WTC11 (cell line): ENCODE measurements around the gene EFHD1. TPM values are rescaled to one million over a fixed set of nuclear protein-coding genes. Genes with fewer than 3 reads are reported as not detected.
A peak's percentile ranks its signal among the peaks of the same experiment; 100 is the strongest.

Experiments
- ATAC-seq: fragments of 200-7000 bp; cut with Tn5 transposase; 2 replicates; pipeline ENCODE4 v1.10.0; 2021; ENCODE audit warnings: mild to moderate bottlenecking, moderate library complexity
- CTCF ChIA-PET: fragments of 300-600 bp; sonication (Branson Sonifier 250); formaldehyde crosslinking; loops from one replicate; lab custom pipeline; 2021; ENCODE audit warnings: antibody characterized with exemption; lab: Charles Lee
- POLR2A ChIA-PET: fragments of 350-600 bp; sonication (Branson Sonifier 250); formaldehyde crosslinking; loops from one replicate; lab custom pipeline; 2021; ENCODE audit warnings: antibody characterized with exemption; lab: Charles Lee
- DNase-seq: peaks from one replicate; pipeline ENCODE4 v3.0.0; 2021; ENCODE audit warnings: low spot score
- H3K27ac Mint-ChIP-seq: 2 replicates; pipeline ENCODE4 v1.8.0; 2021; ENCODE audit warnings: mixed read lengths
- H3K27me3 Mint-ChIP-seq: 2 replicates; pipeline ENCODE4 v1.8.0; 2021; ENCODE audit warnings: low read depth, mild to moderate bottlenecking, moderate library complexity, mixed read lengths
- H3K36me3 Mint-ChIP-seq: 2 replicates; pipeline ENCODE4 v1.8.0; 2021; ENCODE audit warnings: mixed read lengths
- H3K4me1 Mint-ChIP-seq: 2 replicates; pipeline ENCODE4 v1.8.0; 2022; ENCODE audit warnings: mixed read lengths
- H3K4me3 Mint-ChIP-seq: 2 replicates; pipeline ENCODE4 v1.8.0; 2021; ENCODE audit warnings: mild to moderate bottlenecking, moderate library complexity, mixed read lengths
- H3K9me3 Mint-ChIP-seq: 2 replicates; pipeline ENCODE4 v1.8.0; 2021; ENCODE audit warnings: mixed read lengths
- CBFB ChIP-seq: sonication (generic); formaldehyde crosslinking; IDR thresholded peaks from 2 replicates; pipeline ENCODE4 v1.8.1; 2022; ENCODE audit warnings: mild to moderate bottlenecking, low read depth, missing genetic modification reagents
- CREM ChIP-seq: sonication (generic); formaldehyde crosslinking; IDR thresholded peaks from 2 replicates; pipeline ENCODE4 v1.8.1; 2022; ENCODE audit warnings: mild to moderate bottlenecking, missing genetic modification reagents, moderate library complexity
- EMX1 ChIP-seq: fragments of 250-450 bp; sonication (Bioruptor Pico); IDR thresholded peaks from 2 replicates; pipeline ENCODE4 v1.8.0; 2021; ENCODE audit warnings: mild to moderate bottlenecking
- ETV6 ChIP-seq: sonication (generic); formaldehyde crosslinking; IDR thresholded peaks from 2 replicates; pipeline ENCODE4 v1.8.1; 2022; ENCODE audit warnings: mild to moderate bottlenecking, missing genetic modification reagents
- NFATC4 ChIP-seq: fragments of 250-450 bp; sonication (Bioruptor Pico); IDR thresholded peaks from 2 replicates; pipeline ENCODE4 v1.9.0; 2021; ENCODE audit warnings: mild to moderate bottlenecking
- NR1H2 ChIP-seq: sonication (generic); formaldehyde crosslinking; IDR thresholded peaks from 2 replicates; pipeline ENCODE4 v1.9.0; 2021; ENCODE audit warnings: mild to moderate bottlenecking, moderate library complexity, missing genetic modification reagents
- TEAD1 ChIP-seq: sonication (generic); formaldehyde crosslinking; IDR thresholded peaks from 2 replicates; pipeline ENCODE4 v1.8.0; 2022; ENCODE audit warnings: mild to moderate bottlenecking, missing genetic modification reagents
- ZNF219 ChIP-seq: sonication (generic); formaldehyde crosslinking; IDR thresholded peaks from 2 replicates; pipeline ENCODE4 v1.8.0; 2023; ENCODE audit warnings: missing genetic modification reagents, mild to moderate bottlenecking, borderline replicate concordance
- ZNF232 ChIP-seq: sonication (generic); formaldehyde crosslinking; IDR thresholded peaks from 2 replicates; pipeline ENCODE4 v1.8.0; 2022; ENCODE audit warnings: mild to moderate bottlenecking, missing genetic modification reagents
- total RNA-seq: library from RNA; stranded (reverse); gene quantifications from 3 replicates; pipeline ENCODE4 v1.2.3, GENCODE V29; 2021
- TF ChIP-seq, protein P1 (sequence below): fragments of 250-450 bp; sonication (Bioruptor Pico); IDR thresholded peaks from 2 replicates; pipeline ENCODE4 v1.9.0; 2021; ENCODE audit warnings: mild to moderate bottlenecking
- TF ChIP-seq, protein P2 (sequence below): fragments of 250-450 bp; sonication (Bioruptor Pico); conservative IDR thresholded peaks from 2 replicates; pipeline ENCODE4 v1.9.0; 2021; ENCODE audit warnings: mild to moderate bottlenecking
- TF ChIP-seq, protein P3 (sequence below): sonication (generic); formaldehyde crosslinking; IDR thresholded peaks from 2 replicates; pipeline ENCODE4 v1.8.1; 2023; ENCODE audit warnings: mild to moderate bottlenecking, moderate library complexity, missing genetic modification reagents
- TF ChIP-seq, protein P4 (sequence below): sonication (generic); formaldehyde crosslinking; IDR thresholded peaks from 2 replicates; pipeline ENCODE4 v1.8.0; 2022; ENCODE audit warnings: missing genetic modification reagents
- TF ChIP-seq, protein P5 (sequence below): sonication (generic); formaldehyde crosslinking; IDR thresholded peaks from 2 replicates; pipeline ENCODE4 v1.8.1; 2022; ENCODE audit warnings: mild to moderate bottlenecking, moderate library complexity, missing genetic modification reagents
- TF ChIP-seq, protein P6 (sequence below): sonication (generic); formaldehyde crosslinking; IDR thresholded peaks from 2 replicates; pipeline ENCODE4 v1.8.1; 2023; ENCODE audit warnings: mild to moderate bottlenecking, missing genetic modification reagents, borderline replicate concordance

EFHD1 gene
- total RNA-seq, 1 experiment from 2014 or later: 6.1 TPM

DNA sequence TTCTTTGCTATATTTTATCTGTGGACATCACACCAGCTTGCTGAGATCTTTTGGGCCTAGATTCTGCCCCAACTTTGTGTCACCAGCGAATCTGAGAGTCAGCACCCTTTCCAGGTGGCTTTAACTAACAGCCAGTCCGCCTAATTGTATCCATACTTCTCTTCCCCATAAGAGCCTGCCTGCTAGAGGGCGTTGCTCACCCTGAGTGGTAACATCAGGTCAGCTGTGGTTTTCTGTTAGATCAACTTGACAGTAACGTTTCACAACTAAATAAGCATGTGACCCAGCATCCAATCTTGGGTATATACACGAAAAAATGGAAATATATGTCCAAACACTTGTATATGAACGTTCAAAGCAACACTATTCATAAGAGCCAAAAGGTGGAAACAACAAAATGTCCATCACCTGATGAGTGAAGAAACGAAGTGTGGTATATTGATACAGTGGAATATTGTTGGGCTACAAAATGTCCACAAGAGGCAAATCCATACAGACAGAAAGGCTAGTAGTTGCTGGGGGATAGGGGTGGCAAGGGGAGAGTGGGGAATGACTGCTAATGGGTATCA lies 24.9 kb downstream of the EFHD1 start:
- Mint-ChIP-seq H3K27ac (0 out of 2 replicates have a peak overlapping the region, but pooled peaks have one; percentile 6), H3K27me3 (no peaks in the 10 kb centered on the region)
- TF ChIP-seq, protein P1, sequence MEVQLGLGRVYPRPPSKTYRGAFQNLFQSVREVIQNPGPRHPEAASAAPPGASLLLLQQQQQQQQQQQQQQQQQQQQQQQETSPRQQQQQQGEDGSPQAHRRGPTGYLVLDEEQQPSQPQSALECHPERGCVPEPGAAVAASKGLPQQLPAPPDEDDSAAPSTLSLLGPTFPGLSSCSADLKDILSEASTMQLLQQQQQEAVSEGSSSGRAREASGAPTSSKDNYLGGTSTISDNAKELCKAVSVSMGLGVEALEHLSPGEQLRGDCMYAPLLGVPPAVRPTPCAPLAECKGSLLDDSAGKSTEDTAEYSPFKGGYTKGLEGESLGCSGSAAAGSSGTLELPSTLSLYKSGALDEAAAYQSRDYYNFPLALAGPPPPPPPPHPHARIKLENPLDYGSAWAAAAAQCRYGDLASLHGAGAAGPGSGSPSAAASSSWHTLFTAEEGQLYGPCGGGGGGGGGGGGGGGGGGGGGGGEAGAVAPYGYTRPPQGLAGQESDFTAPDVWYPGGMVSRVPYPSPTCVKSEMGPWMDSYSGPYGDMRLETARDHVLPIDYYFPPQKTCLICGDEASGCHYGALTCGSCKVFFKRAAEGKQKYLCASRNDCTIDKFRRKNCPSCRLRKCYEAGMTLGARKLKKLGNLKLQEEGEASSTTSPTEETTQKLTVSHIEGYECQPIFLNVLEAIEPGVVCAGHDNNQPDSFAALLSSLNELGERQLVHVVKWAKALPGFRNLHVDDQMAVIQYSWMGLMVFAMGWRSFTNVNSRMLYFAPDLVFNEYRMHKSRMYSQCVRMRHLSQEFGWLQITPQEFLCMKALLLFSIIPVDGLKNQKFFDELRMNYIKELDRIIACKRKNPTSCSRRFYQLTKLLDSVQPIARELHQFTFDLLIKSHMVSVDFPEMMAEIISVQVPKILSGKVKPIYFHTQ (CRISPR knock-in tag): no peak
- no peak for TF ChIP-seq EMX1 (CRISPR knock-in tag)
- TF ChIP-seq CBFB: no peak
- no peak for TF ChIP-seq CREM (CRISPR knock-in tag)
- no peak for TF ChIP-seq NR1H2 (CRISPR knock-in tag)
- TF ChIP-seq ZNF232 (CRISPR knock-in tag): no peak
- no peak for TF ChIP-seq ETV6 (CRISPR knock-in tag)
- TF ChIP-seq, protein P2, sequence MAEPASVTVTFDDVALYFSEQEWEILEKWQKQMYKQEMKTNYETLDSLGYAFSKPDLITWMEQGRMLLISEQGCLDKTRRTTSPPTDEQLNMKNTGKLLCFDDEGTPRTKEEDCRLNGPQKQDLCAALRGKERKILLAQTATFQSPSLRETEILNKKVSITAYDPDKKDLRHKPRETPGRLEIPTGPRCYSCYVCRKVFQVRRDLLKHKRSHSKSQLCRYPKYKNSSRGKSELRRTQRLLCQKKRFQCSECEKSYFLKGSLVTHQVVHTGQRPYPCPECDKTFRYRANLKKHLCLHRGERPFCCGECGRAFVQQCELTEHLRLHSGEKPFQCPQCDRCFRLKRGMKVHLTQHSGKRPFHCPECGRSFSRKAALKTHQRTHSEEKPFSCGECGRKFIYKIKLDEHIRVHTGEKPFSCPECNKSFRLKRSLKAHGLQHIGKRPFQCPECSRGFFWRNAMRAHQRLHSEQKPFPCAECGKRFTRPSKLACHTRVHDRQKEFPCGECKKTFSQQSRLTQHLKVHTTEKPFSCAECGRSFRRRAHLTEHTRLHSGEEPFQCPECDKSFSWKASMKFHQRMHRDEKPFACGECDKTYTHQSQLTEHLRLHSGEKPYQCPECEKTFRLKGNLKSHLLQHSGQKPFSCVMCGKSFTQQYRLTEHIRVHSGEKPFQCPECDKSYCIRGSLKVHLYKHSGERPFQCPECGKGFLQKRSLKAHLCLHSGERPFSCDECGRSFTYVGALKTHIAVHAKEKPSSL: no peak
- no peak for TF ChIP-seq TEAD1
- no peak for TF ChIP-seq NFATC4 (CRISPR knock-in tag)
- TF ChIP-seq, protein P3, sequence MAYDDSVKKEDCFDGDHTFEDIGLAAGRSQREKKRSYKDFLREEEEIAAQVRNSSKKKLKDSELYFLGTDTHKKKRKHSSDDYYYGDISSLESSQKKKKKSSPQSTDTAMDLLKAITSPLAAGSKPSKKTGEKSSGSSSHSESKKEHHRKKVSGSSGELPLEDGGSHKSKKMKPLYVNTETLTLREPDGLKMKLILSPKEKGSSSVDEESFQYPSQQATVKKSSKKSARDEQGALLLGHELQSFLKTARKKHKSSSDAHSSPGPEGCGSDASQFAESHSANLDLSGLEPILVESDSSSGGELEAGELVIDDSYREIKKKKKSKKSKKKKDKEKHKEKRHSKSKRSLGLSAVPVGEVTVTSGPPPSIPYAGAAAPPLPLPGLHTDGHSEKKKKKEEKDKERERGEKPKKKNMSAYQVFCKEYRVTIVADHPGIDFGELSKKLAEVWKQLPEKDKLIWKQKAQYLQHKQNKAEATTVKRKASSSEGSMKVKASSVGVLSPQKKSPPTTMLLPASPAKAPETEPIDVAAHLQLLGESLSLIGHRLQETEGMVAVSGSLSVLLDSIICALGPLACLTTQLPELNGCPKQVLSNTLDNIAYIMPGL (CRISPR knock-in tag): no peak
- TF ChIP-seq, all 79 proteins: peak for 0
- POLR2A ChIA-PET: no interaction called here
- Mint-ChIP-seq H3K9me3 (peaks cover 4% of the 10 kb centered on the region), H3K4me3 (no peak overlapping the region), H3K36me3 (no peaks in the 10 kb centered on the region), H3K4me1 (no peaks in the 10 kb centered on the region; the same call in 1 of the 2 replicates)
- CTCF ChIA-PET: interaction anchor here (1.2 kb wide), 1 partner anchor 47 kb away, joined by 4 read pairs; no protein-coding TSS in a partner anchor
- DNase-seq (no peak), ATAC-seq (peak; percentile 72)

DNA sequence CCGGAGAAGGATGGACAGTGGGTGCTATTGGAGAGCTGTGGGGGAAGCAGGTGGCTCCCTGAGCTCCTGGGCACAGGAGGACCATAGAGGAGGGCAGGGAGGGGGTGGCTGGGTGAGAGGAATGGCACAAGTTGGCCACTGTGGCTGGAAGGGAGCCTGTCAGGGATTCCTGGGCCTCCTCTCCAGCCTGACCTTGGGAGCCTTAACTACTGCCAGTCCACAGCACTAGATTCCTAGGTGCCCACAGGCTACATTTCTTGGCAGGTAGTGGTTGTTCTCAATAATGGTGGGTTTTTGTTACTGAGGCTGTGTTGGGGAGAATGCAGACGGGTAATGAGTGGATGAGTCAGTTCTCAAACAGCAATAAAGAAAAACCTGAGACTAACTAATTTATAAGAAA lies 26.0 kb downstream of the EFHD1 start:
- Mint-ChIP-seq H3K27me3 (no peaks in the 10 kb centered on the region), H3K4me1 (no peaks in the 10 kb centered on the region; the same call in 1 of the 2 replicates), H3K36me3 (no peaks in the 10 kb centered on the region), H3K27ac (no peak overlapping the region), H3K4me3 (no peak overlapping the region)
- ATAC-seq (no peak), DNase-seq (no peak)
- ChIA-PET POLR2A (no interaction called here), CTCF (interaction anchor here (1.2 kb wide), 1 partner anchor 48 kb away, joined by 4 read pairs; no protein-coding TSS in a partner anchor)
- TF ChIP-seq CBFB: no peak
- TF ChIP-seq, protein P4, sequence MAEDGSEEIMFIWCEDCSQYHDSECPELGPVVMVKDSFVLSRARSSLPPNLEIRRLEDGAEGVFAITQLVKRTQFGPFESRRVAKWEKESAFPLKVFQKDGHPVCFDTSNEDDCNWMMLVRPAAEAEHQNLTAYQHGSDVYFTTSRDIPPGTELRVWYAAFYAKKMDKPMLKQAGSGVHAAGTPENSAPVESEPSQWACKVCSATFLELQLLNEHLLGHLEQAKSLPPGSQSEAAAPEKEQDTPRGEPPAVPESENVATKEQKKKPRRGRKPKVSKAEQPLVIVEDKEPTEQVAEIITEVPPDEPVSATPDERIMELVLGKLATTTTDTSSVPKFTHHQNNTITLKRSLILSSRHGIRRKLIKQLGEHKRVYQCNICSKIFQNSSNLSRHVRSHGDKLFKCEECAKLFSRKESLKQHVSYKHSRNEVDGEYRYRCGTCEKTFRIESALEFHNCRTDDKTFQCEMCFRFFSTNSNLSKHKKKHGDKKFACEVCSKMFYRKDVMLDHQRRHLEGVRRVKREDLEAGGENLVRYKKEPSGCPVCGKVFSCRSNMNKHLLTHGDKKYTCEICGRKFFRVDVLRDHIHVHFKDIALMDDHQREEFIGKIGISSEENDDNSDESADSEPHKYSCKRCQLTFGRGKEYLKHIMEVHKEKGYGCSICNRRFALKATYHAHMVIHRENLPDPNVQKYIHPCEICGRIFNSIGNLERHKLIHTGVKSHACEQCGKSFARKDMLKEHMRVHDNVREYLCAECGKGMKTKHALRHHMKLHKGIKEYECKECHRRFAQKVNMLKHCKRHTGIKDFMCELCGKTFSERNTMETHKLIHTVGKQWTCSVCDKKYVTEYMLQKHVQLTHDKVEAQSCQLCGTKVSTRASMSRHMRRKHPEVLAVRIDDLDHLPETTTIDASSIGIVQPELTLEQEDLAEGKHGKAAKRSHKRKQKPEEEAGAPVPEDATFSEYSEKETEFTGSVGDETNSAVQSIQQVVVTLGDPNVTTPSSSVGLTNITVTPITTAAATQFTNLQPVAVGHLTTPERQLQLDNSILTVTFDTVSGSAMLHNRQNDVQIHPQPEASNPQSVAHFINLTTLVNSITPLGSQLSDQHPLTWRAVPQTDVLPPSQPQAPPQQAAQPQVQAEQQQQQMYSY: no peak
- TF ChIP-seq ZNF219 (CRISPR knock-in tag): no peak
- TF ChIP-seq, protein P5, sequence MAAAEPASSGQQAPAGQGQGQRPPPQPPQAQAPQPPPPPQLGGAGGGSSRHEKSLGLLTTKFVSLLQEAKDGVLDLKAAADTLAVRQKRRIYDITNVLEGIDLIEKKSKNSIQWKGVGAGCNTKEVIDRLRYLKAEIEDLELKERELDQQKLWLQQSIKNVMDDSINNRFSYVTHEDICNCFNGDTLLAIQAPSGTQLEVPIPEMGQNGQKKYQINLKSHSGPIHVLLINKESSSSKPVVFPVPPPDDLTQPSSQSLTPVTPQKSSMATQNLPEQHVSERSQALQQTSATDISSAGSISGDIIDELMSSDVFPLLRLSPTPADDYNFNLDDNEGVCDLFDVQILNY (CRISPR knock-in tag): no peak
- no peak for TF ChIP-seq ZNF232 (CRISPR knock-in tag)
- TF ChIP-seq, protein P6, sequence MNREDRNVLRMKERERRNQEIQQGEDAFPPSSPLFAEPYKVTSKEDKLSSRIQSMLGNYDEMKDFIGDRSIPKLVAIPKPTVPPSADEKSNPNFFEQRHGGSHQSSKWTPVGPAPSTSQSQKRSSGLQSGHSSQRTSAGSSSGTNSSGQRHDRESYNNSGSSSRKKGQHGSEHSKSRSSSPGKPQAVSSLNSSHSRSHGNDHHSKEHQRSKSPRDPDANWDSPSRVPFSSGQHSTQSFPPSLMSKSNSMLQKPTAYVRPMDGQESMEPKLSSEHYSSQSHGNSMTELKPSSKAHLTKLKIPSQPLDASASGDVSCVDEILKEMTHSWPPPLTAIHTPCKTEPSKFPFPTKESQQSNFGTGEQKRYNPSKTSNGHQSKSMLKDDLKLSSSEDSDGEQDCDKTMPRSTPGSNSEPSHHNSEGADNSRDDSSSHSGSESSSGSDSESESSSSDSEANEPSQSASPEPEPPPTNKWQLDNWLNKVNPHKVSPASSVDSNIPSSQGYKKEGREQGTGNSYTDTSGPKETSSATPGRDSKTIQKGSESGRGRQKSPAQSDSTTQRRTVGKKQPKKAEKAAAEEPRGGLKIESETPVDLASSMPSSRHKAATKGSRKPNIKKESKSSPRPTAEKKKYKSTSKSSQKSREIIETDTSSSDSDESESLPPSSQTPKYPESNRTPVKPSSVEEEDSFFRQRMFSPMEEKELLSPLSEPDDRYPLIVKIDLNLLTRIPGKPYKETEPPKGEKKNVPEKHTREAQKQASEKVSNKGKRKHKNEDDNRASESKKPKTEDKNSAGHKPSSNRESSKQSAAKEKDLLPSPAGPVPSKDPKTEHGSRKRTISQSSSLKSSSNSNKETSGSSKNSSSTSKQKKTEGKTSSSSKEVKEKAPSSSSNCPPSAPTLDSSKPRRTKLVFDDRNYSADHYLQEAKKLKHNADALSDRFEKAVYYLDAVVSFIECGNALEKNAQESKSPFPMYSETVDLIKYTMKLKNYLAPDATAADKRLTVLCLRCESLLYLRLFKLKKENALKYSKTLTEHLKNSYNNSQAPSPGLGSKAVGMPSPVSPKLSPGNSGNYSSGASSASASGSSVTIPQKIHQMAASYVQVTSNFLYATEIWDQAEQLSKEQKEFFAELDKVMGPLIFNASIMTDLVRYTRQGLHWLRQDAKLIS (CRISPR knock-in tag): no peak
- TF ChIP-seq, all 79 proteins: peak for 0
- H3K9me3 Mint-ChIP-seq: peaks cover 4% of the 10 kb centered on the region
